ENCODE results near the gene DMXL1.
A peak's percentile ranks its signal among the peaks of the same experiment; 100 is the strongest.

DMXL1 gene

DNA sequence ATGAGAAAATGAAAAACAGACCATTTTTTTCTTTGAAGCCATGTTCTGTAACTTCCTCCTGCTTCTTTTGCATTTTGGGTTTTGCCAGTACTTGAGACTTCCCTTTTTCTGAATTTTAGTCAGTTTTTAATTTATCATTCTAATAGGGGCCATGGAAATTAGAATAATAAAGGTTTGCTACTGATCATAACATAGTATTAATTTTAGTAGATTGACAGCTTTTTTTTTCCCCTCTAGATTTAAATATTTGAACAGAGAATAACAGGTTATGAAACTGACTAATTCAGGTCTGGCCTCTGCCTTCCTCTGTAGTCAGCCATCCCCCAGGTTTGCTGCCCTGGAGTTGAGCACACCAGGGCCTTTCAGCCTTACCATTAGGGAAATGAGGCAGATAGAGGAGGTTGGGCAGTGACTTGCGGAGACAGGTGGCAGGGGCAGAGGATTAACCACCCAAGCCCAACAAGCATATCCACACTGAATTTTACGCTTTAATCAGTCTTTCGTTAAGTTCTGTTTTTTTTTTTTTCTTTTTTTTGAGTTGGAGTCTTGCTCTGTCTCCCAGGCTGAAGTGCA, 204.8 kb downstream of the DMXL1 start:
- Mint-ChIP-seq H3K4me3 (no peak overlapping the region), H3K4me1 (ENCODE audit: low read depth) (peaks cover 65% of the 10 kb centered on the region), H3K36me3 (ENCODE audit: low read depth) (no peaks in the 10 kb centered on the region), H3K9me3 (no peaks in the 10 kb centered on the region), H3K27me3 (no peaks in the 10 kb centered on the region), H3K27ac (peak overlapping the region; percentile 87)
- intact Hi-C loops (cut with micrococcal nuclease) = no loop called here

DNA sequence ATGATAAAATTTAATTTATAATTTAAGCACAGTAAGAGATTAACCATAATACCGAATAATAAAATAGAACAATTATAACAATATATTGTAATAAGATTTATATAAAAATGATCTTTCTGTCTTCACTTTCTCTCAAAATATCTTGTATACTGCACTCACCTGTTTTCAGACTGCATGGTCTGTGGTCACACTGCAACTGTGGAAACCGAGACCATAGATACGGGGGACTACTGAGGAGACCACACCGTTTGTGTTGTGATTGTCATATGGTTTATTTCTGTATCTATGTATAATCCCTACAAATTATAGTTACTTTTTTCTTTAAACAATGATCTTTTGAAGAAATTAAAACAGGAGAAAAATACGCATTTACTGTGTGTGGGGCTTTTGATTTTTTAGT, 206.1 kb downstream of the DMXL1 start:
- Mint-ChIP-seq H3K4me1 (ENCODE audit: low read depth) (peaks cover 54% of the 10 kb centered on the region), H3K4me3 (no peak overlapping the region), H3K36me3 (ENCODE audit: low read depth) (peaks cover 7% of the 10 kb centered on the region), H3K27ac (no peak overlapping the region), H3K9me3 (no peaks in the 10 kb centered on the region), H3K27me3 (no peaks in the 10 kb centered on the region)
- intact Hi-C loops (cut with micrococcal nuclease) = no loop called here

DNA sequence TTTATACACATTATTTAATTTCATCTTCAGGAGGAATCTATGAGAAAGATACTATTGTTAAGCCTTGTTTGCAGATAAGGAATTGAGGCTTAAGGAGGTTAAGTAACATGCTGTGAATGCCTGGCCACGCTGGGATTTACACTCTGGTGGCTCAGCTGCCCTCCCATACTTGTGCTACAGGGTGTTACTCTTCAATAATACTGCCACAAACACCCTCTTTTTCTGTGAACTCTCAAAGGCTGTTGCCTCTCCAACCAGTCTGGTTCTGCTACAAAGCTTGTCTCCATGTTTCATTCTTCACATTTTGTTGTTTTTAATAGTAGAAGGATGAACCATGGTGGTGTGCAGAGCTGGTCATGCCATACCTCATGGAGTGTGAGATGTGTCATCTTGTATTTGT, 208.2 kb downstream of the DMXL1 start:
- Mint-ChIP-seq H3K4me1 (ENCODE audit: low read depth) (peaks cover 56% of the 10 kb centered on the region), H3K4me3 (no peak overlapping the region), H3K9me3 (no peaks in the 10 kb centered on the region), H3K36me3 (ENCODE audit: low read depth) (peaks cover 23% of the 10 kb centered on the region), H3K27me3 (no peaks in the 10 kb centered on the region), H3K27ac (no peak overlapping the region)
- intact Hi-C loops (cut with micrococcal nuclease) = no loop called here

DNA sequence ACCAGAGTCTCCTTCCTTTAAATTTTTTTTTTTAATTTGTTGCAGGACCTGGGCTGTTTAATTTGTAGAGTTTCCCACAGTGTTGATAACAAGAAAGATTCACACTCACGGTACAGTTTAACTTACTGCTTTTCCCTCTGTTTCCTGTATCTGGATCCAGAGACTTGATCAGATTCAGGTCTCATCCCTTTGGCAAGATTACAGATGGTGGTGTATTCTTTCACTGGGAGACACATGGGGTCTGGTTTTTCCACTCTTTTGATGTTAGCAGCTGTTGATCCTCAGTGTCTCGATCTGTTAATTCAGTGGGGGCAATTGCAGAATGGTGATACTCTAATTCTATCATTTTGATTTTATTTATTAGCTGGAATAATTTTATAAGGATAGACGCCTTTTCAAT, 209.5 kb downstream of the DMXL1 start:
- Mint-ChIP-seq H3K9me3 (no peaks in the 10 kb centered on the region), H3K4me1 (ENCODE audit: low read depth) (peaks cover 51% of the 10 kb centered on the region), H3K27me3 (no peaks in the 10 kb centered on the region), H3K36me3 (ENCODE audit: low read depth) (peaks cover 23% of the 10 kb centered on the region), H3K27ac (no peak overlapping the region), H3K4me3 (no peak overlapping the region)
- intact Hi-C loops (cut with micrococcal nuclease) = no loop called here

DNA sequence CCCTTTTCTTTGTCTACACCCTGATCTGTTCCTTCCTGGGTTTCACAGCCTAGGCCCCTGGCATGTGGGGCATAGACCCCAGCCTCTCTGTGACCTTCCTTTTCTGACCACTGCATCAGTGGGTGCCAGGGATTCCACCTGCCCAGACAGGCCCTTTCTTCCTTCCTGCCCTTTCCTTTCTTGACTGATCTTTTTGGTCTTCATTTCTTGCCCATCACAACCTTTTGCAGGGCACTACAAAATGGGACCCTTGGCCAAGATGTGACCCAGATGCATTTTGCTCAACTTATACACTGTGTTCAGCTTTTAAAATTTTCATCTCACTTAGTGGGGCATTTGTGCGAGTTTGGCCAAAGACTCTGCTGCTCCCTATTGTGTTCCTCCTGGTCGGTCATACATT, 211.7 kb downstream of the DMXL1 start:
- Mint-ChIP-seq H3K36me3 (ENCODE audit: low read depth) (peaks cover 23% of the 10 kb centered on the region), H3K4me1 (ENCODE audit: low read depth) (peaks cover 56% of the 10 kb centered on the region), H3K27ac (peak overlapping the region; percentile 14), H3K4me3 (no peak overlapping the region), H3K27me3 (no peaks in the 10 kb centered on the region), H3K9me3 (no peaks in the 10 kb centered on the region)
- intact Hi-C loops (cut with micrococcal nuclease) = no loop called here

DNA sequence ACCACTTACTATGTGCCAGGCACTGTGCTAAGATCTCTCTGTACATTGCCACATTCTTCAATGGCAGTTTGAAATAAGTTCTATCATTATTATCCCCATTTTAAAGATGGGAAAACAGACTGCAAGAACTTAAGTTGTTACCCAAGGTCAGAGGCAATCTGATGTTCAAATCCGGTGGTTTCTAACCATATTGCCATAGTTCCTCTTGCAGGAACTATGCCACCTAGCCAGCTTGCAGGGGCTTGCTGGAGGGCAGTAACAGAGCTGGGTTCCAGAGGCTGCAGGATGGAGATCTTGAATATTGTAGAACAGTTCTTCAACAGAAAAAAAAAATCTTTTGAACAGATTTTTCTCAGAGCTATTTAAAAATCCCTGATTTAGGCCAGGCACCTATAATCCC, 213.1 kb downstream of the DMXL1 start:
- Mint-ChIP-seq H3K27me3 (no peaks in the 10 kb centered on the region), H3K27ac (no peak overlapping the region), H3K9me3 (no peaks in the 10 kb centered on the region), H3K4me3 (no peak overlapping the region), H3K4me1 (ENCODE audit: low read depth) (peaks cover 54% of the 10 kb centered on the region), H3K36me3 (ENCODE audit: low read depth) (peaks cover 23% of the 10 kb centered on the region)
- intact Hi-C loops (cut with micrococcal nuclease) = no loop called here

DNA sequence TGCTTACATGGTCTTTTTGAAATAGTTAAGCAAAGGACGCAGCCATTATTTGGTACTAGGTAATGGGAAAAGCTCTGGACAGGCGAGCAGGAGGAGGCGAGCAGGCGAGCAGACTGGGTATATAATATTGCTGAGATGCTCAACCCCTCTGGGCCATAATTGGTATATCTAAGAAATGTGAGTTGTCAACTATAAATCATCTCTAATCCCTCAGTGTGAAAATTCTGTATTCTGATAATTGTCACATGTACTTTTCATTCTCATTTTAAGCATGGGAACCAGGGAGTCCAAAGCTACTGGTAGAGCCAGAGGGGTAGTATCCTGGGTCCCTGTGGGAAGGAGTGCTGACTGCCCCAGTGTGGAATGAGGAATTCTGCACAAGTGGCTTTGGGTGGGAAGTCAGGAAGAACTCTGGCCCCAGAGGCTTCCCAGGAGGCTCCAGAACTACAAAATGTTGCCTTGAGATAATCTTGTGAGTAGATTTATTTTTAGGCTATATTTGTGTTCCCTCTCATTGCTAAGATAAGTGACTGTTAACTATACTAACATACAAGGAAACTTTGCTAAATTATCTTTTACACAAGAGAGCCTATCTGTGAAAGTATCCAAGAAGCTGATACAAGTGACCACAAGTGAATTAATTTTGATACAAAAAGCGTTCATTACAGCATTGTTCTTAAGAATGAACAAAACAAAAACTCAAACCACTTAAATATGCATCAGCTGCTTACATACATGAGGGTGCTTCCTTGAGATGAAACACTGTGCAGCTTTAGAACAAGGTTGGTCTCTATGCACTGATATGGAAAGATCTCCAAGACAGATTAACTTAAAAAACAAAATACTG, 214.4 kb downstream of the DMXL1 start:
- intact Hi-C loops (cut with micrococcal nuclease) = no loop called here
- Mint-ChIP-seq H3K27me3 (no peaks in the 10 kb centered on the region), H3K36me3 (ENCODE audit: low read depth) (peaks cover 25% of the 10 kb centered on the region), H3K4me1 (ENCODE audit: low read depth) (peaks cover 66% of the 10 kb centered on the region), H3K9me3 (peaks cover 2% of the 10 kb centered on the region), H3K4me3 (no peak overlapping the region), H3K27ac (no peak overlapping the region)

DNA sequence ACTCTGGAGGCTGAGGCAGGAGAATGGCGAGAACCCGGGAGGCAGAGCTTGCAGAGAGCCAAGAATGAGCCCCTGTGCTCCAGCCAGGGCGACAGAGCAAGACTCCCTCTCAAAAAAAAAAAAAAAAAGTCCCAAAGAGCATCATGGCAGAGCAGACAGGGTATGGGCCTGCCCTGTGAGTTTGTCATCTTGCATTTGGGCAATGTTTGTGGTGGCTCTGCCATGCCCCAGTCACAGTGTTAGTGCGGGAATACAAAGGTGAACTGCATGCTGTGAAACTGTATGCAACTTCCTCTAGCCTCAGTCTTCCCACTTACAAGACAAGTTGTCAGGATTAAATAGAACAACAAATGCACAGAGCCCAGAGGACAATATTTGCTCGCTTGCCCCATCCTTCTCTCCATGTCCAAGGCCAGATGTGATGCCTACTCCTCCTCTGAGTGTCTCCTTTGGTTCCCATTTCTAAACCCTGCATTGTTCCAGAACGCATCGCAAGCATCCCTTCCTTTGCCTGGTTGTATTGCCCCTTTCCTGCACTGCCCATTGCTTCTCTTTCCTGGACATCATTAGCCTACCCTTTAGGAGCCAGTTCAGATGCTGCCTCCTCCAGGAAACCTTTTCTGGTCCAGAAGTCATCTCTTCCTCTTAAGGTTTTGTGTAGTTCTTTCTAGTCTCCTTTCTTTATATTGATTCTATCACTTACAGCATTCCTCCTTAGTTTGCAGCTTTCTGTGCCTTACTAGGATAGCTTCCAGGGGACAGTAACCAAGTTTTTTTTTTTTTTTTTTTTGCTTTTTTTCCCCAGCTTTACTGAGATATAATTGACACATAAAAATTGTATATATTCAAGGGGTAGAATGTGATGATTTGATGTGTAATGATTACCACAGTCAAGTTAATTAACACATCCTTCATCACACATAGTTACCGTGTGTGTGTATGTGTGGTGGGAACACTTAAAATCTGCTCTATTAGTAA, 215.9 kb downstream of the DMXL1 start:
- Mint-ChIP-seq H3K27ac (no peak overlapping the region), H3K27me3 (no peaks in the 10 kb centered on the region), H3K9me3 (peaks cover 7% of the 10 kb centered on the region), H3K36me3 (ENCODE audit: low read depth) (peaks cover 22% of the 10 kb centered on the region), H3K4me1 (ENCODE audit: low read depth) (peaks cover 79% of the 10 kb centered on the region), H3K4me3 (no peak overlapping the region)
- intact Hi-C loops (cut with micrococcal nuclease) = no loop called here

DNA sequence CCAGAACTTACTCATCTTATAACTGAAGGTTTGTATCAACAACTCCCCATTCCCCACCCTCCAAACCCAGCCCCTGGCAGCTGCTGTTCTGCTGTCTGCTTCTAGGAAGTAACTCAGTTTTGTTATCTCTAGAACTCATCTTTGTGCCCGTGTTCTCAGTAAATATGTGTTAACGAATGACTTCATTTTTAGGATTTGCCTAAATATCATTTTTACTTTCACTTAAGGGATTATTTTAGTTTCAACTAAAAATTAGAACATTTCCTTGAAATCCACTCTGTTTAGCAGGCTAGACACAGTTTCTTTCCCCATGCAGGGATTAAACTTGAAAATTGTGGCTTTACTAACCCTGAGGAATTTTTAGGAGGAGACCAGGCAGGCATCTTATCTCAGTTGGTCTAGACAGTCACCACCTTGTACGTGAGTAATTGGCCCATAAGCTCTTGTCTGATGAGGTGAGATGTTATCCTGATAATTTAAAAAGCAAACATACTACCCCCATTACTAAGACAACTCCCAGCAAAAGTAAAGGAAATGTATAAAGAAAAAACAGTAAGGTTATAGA, 216.7 kb downstream of the DMXL1 start:
- Mint-ChIP-seq H3K4me3 (no peak overlapping the region), H3K27ac (no peak overlapping the region), H3K27me3 (no peaks in the 10 kb centered on the region), H3K4me1 (ENCODE audit: low read depth) (peaks cover 79% of the 10 kb centered on the region), H3K9me3 (peaks cover 7% of the 10 kb centered on the region), H3K36me3 (ENCODE audit: low read depth) (peaks cover 18% of the 10 kb centered on the region)
- intact Hi-C loops (cut with micrococcal nuclease) = no loop called here

DNA sequence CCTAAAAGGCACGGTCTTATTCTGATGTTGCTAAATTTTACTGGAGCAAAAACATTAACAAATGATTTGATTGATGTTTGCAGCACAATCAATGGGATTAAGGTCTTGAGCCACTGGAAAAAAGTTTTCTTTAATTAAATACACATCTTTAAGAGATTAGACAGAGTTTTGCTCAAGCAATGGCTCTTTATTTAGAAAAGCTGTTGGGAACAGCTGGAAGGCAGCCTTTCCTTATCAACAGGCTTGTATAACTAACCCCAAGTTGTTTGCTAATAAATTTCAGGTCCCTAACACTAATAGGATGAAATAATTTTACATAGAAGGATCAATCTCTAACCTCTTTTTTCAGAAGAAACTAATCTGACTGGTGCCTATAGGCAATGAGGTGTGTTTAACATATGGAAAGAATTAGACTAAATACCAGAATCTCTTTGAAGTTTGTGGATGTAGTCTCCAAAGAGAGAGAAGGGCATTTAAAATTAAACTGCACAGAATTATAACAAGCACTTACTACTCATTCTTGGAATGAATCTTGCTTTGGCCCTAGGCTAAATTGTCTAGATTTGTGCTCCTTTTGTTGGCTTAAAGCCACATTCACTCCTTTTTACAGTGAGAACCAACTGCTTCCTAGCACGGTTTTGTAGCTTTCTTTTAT, 217.6 kb downstream of the DMXL1 start:
- Mint-ChIP-seq H3K27me3 (no peaks in the 10 kb centered on the region), H3K27ac (no peak overlapping the region), H3K36me3 (ENCODE audit: low read depth) (peaks cover 9% of the 10 kb centered on the region), H3K9me3 (peaks cover 7% of the 10 kb centered on the region), H3K4me1 (ENCODE audit: low read depth) (peaks cover 78% of the 10 kb centered on the region), H3K4me3 (no peak overlapping the region)
- intact Hi-C loops (cut with micrococcal nuclease) = no loop called here

DNA sequence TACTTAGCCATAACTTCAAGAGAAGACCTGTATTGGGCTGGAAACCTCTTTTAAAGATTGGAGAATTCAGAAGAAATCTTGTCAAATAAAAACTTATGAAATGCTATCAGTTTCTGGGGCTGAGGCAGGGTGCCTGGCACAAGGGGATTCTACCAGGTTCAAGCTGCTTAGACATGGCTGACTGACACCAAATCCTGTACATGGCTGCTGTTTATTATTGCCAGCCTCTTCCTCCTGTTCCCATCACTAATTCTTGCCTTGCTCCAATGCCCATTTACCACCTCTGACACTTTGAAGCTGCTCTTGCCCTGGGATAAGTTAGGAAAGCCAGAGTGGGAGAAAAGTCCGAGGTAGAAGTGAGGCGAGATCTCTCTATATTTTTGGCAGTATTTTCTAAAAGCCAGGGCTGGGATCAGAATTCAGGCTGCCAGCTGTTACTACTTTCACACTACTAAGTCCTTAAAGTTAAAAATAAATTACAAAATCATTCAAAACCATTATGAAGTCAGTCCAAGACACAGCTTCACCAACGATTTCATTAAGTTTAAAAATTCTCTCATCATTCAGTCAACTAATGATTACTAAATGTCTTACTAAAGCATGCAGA, 218.7 kb downstream of the DMXL1 start:
- intact Hi-C loops (cut with micrococcal nuclease) = no loop called here
- Mint-ChIP-seq H3K4me3 (no peak overlapping the region), H3K36me3 (ENCODE audit: low read depth) (peaks cover 6% of the 10 kb centered on the region), H3K9me3 (peaks cover 7% of the 10 kb centered on the region), H3K27ac (peak overlapping the region; percentile 55), H3K27me3 (no peaks in the 10 kb centered on the region), H3K4me1 (ENCODE audit: low read depth) (peaks cover 71% of the 10 kb centered on the region)

DNA sequence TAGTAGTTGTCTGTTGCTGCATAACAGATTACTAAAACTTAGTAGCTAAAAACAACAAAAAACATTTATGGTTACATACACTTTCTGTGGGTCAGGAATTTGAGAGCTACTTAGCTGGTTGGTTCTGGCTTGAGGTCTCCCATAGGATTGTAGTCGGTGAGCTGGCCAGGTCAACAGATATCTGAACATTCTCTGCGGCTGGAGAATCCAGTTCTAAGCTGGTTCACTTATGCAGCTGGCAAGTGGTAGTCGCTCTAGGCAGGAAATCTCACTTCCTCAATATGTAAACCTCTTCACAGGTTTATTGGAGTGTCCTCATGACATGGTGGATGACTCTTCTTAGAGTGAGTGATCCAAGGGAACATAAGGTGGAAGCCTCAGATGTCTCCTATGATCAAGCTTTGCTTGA, 219.3 kb downstream of the DMXL1 start:
- intact Hi-C loops (cut with micrococcal nuclease) = no loop called here
- H3K4me1 Mint-ChIP-seq (ENCODE audit: low read depth) = peaks cover 66% of the 10 kb centered on the region

DNA sequence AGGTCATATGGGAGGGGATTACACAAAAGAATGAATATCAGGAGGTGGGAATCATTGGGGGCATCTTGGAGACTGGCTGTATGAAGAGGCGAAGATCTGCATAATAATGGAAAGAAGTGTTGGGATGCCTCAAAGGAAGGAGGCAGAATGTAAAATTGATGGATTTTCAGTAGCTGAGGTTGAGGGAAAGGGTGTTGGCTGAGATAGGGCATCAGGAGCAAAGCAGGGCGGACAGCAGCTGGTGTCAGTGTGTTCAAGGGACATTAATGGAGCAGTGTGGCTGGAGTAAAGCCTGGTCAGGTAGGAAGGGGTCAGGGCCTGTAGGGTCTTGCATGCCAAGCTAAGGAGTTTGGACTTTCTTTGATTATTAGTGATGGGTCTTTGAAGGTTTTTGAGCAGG, 219.7 kb downstream of the DMXL1 start:
- peak overlapping the region; percentile 55 for H3K27ac Mint-ChIP-seq
- intact Hi-C loops (cut with micrococcal nuclease) = no loop called here
- peaks cover 62% of the 10 kb centered on the region for H3K4me1 Mint-ChIP-seq (ENCODE audit: low read depth)
- H3K9me3 Mint-ChIP-seq = peaks cover 7% of the 10 kb centered on the region
- peaks cover 6% of the 10 kb centered on the region for H3K36me3 Mint-ChIP-seq (ENCODE audit: low read depth)
- H3K27me3 Mint-ChIP-seq = no peaks in the 10 kb centered on the region
- no peak overlapping the region for H3K4me3 Mint-ChIP-seq

More for the DNA sequence above, 219.3 kb downstream of the DMXL1 start:
- Mint-ChIP-seq H3K9me3 (peaks cover 7% of the 10 kb centered on the region), H3K27ac (peak overlapping the region; percentile 55), H3K4me3 (no peak overlapping the region), H3K36me3 (ENCODE audit: low read depth) (peaks cover 6% of the 10 kb centered on the region), H3K27me3 (no peaks in the 10 kb centered on the region)
